Endodermal cell (in vitro differentiated cells): ENCODE measurements around the gene RLN1. TPM values are rescaled to one million over a fixed set of nuclear protein-coding genes. Genes with fewer than 3 reads are reported as not detected.

Experiments used
- DNase-seq: peaks from one replicate; pipeline ENCODE4 v3.0.0-alpha.2; 2017
- H3K27ac ChIP-seq: 2 replicates; pipeline ENCODE4 v1.5.1; 2013; ENCODE audit warnings: mild to moderate bottlenecking, low read depth, low read length, moderate library complexity
- H3K27me3 ChIP-seq: 2 replicates; pipeline ENCODE4 v1.6.1; 2013; ENCODE audit warnings: mild to moderate bottlenecking, low read length, moderate library complexity; ENCODE audit not compliant: insufficient read depth, control insufficient read depth, poor library complexity, severe bottlenecking
- H3K36me3 ChIP-seq: 2 replicates; pipeline ENCODE4 v1.7.0; 2013; ENCODE audit warnings: mild to moderate bottlenecking, low read length, moderate library complexity; ENCODE audit not compliant: control insufficient read depth, insufficient read depth
- H3K4me1 ChIP-seq: one replicate; pipeline ENCODE4 v1.7.0; 2013; ENCODE audit warnings: low read length; ENCODE audit not compliant: control insufficient read depth, insufficient read depth
- H3K4me3 ChIP-seq: 2 replicates; pipeline ENCODE4 v1.5.1; 2013; ENCODE audit warnings: mild to moderate bottlenecking, low read length, moderate library complexity
- H3K9ac ChIP-seq: 2 replicates; pipeline ENCODE4 v1.6.1; 2013; ENCODE audit warnings: mild to moderate bottlenecking, low read length, moderate library complexity; ENCODE audit not compliant: poor library complexity, severe bottlenecking; ENCODE audit errors: extremely low read depth
- H3K9me3 ChIP-seq: 2 replicates; pipeline ENCODE4 v1.6.1; 2013; ENCODE audit warnings: mild to moderate bottlenecking, low read length, moderate library complexity; ENCODE audit not compliant: control insufficient read depth
- H3K27ac Mint-ChIP-seq: 2 replicates; pipeline ENCODE4 v1.8.0; 2020; ENCODE audit warnings: mixed read lengths
- H3K27me3 Mint-ChIP-seq: 2 replicates; pipeline ENCODE4 v1.8.0; 2021; ENCODE audit warnings: mild to moderate bottlenecking, mixed read lengths; ENCODE audit not compliant: insufficient read depth
- H3K36me3 Mint-ChIP-seq: 2 replicates; pipeline ENCODE4 v1.8.0; 2020; ENCODE audit warnings: low read depth, mixed read lengths
- H3K4me1 Mint-ChIP-seq: 2 replicates; pipeline ENCODE4 v1.8.0; 2020; ENCODE audit warnings: mixed read lengths
- H3K4me3 Mint-ChIP-seq: 2 replicates; pipeline ENCODE4 v1.8.0; 2020; ENCODE audit warnings: mild to moderate bottlenecking, moderate library complexity, mixed read lengths
- H3K9me3 Mint-ChIP-seq: 2 replicates; pipeline ENCODE4 v1.8.0; 2020; ENCODE audit warnings: mild to moderate bottlenecking, mixed read lengths
- CTCF ChIP-seq: fragments of 200-600 bp; sonication (generic); conservative IDR thresholded peaks from 2 replicates; pipeline ENCODE4 v1.5.0; 2021; ENCODE audit warnings: antibody characterized with exemption, mild to moderate bottlenecking
- WGBS, 2 experiments: methylation state at CpG; one replicate each; pipeline versions ENCODE4 v1.1.5 to v1.1.7; 2013; ENCODE audit warnings: missing lambda C conversion rate in 2 of 2, mixed read lengths in 1 of 2; ENCODE audit not compliant: insufficient coverage in 1 of 2, insufficient read length in 1 of 2; 5-methylcytosine and 5-hydroxymethylcytosine counted together
- total RNA-seq, 2 donors: library from RNA; stranded (reverse); fragmentation: NEBNext Ultra II Directional in 1 of 2; extraction: Animal tissue kit (Norgen Biotek cat#: 25700) in 1 of 2; gene quantifications; 2 replicates in 1 of 2; 3 replicates in 1 of 2; pipeline ENCODE4 v1.2.1, GENCODE V29; 2021

The RLN1 gene
- total RNA-seq, 2 donors from 2014 or later: 0.97 to 0.99 TPM

- Histone ChIP-seq H3K4me3 (no peak overlapping the region), H3K4me1 (no peaks in the 10 kb centered on the region), H3K36me3 (no peaks in the 10 kb centered on the region), H3K27me3 (no peaks in the 10 kb centered on the region), H3K9me3 (no peaks in the 10 kb centered on the region), H3K27ac (no peak overlapping the region), H3K9ac (no peak overlapping the region)
- WGBS, 2 experiments: 91 to 100% methylated on average over 1 of the region's 1 CpG
- Mint-ChIP-seq H3K36me3 (no peaks in the 10 kb centered on the region), H3K27me3 (peaks cover 10% of the 10 kb centered on the region), H3K9me3 (no peaks in the 10 kb centered on the region), H3K27ac (no peak overlapping the region), H3K4me1 (peaks cover 2% of the 10 kb centered on the region), H3K4me3 (no peak overlapping the region)
- DNase-seq: no peak
- no peak for TF ChIP-seq CTCF
Measured at GRCh38 chr9:5292141-5292540, 47.5 kb downstream of the RLN1 start.

GRCh38 chr9:5288591-5288990, 51.1 kb downstream of the RLN1 start:
- Mint-ChIP-seq H3K27ac (no peak overlapping the region), H3K27me3 (peaks cover 5% of the 10 kb centered on the region), H3K4me3 (no peak overlapping the region), H3K36me3 (no peaks in the 10 kb centered on the region), H3K4me1 (peaks cover 2% of the 10 kb centered on the region), H3K9me3 (no peaks in the 10 kb centered on the region)
- Histone ChIP-seq H3K36me3 (no peaks in the 10 kb centered on the region), H3K4me3 (no peak overlapping the region), H3K9ac (no peak overlapping the region), H3K9me3 (no peaks in the 10 kb centered on the region), H3K27me3 (no peaks in the 10 kb centered on the region), H3K27ac (no peak overlapping the region), H3K4me1 (no peaks in the 10 kb centered on the region)
- no peak for DNase-seq
- WGBS, 2 experiments: 100% methylated on average over 1 of the region's 1 CpG; no CpG with 5 or more reads in 1 of the 2 experiments
- no peak for TF ChIP-seq CTCF

- Histone ChIP-seq H3K9me3 (no peaks in the 10 kb centered on the region), H3K4me1 (no peaks in the 10 kb centered on the region), H3K4me3 (no peak overlapping the region), H3K27me3 (no peaks in the 10 kb centered on the region), H3K27ac (no peak overlapping the region), H3K36me3 (no peaks in the 10 kb centered on the region), H3K9ac (no peak overlapping the region)
- Mint-ChIP-seq H3K4me1 (no peaks in the 10 kb centered on the region), H3K27ac (no peak overlapping the region), H3K4me3 (no peak overlapping the region), H3K9me3 (no peaks in the 10 kb centered on the region), H3K27me3 (peaks cover 5% of the 10 kb centered on the region), H3K36me3 (no peaks in the 10 kb centered on the region)
- no peak for TF ChIP-seq CTCF
- DNase-seq: no peak
Measured at GRCh38 chr9:5286262-5286661, 53.4 kb downstream of the RLN1 start.

Other genes with a start within 250 kb of the RLN1 start
- not detected for gene INSL6, start 154.2 kb downstream of the RLN1 start, total RNA-seq
- not detected for gene INSL4, start 108.5 kb downstream of the RLN1 start, total RNA-seq
- gene RLN2, start 35.2 kb downstream of the RLN1 start, total RNA-seq: 1 to 10 TPM; 2.3 to 7.9 TPM
- 10 to 100 TPM; 21.0 to 31.1 TPM for gene PLGRKT, start 98.0 kb upstream of the RLN1 start, total RNA-seq
- gene CD274, start 110.7 kb upstream of the RLN1 start, total RNA-seq: under 1 TPM in 1 of 2 donors, not detected in 1; 1.00 TPM
- gene PDCD1LG2, start 170.7 kb upstream of the RLN1 start, total RNA-seq: not detected